Tongue (tissue), 2 donors: ENCODE measurements around the gene KIAA0513. TPM values are rescaled to one million over a fixed set of nuclear protein-coding genes. Genes with fewer than 3 reads are reported as not detected.

Experiments used
- DNase-seq: peaks from one replicate; pipeline ENCODE4 v3.0.0-alpha.2; 2015
- total RNA-seq: library from RNA; depleted of rRNA; stranded (reverse); fragments of >200 nt; gene quantifications from one replicate; pipeline ENCODE4 v1.2.3, GENCODE V29; 2014

KIAA0513 gene
- total RNA-seq, 1 donor from 2014 or later, result 6.8 TPM

DNA sequence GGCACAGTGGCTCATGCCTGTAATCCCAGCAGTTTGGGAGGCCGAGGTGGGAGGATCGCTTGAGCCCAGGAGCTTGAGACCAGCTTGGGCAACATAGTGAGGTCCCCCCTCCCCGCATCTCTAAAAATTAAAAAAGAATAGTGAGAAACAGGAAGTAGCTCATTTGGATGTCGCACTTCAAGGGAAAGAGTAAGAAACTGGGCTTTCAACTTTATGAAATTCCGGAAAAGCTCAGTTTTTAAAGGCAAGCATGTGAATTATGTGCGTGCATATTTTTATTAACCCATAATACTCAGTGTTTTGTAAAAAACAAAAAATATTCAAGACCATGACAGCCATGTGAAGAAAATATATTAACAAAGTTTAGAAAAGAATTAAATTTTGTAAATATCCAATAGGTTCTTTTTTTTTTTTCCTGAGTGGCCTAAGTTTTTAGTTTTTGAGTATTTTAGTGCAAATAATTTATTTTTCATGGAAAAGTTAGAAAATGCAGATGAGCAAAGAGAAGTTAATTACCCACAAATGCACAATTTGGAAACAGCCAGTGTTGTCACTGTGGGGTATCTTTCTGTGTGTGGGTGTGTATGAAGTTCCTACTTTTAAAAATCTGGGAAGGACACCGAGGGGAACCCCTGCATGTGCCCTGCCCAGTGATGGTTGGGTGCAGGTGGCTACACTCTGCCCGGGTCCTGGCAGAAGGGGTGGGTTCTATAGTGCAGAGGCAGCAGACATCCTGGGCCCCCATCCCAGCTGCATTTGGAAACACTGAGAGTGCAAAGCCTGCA, 44.7 kb downstream of the KIAA0513 start:
- DNase-seq, result no peak

DNA sequence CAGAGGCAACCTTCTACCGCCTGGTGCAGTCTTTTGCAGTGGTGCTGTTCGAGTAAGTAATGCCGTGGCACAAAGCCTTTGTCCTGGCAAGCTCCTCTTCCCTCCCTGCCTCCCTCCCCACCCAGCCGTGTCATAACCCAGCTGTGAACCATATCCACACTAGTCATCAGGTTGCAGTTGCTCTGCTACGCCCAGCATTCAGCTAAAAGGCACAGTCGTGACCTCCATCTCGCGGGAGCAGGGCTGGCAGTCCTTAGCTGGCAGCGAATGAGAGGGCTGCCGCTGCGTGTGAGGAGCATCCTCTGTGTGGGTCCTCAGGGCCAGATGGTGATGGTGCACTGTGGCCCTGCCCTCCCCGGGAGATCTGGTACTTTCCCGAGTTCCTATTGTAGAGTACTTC, 45.4 kb downstream of the KIAA0513 start:
- peak; percentile 91 for DNase-seq

DNA sequence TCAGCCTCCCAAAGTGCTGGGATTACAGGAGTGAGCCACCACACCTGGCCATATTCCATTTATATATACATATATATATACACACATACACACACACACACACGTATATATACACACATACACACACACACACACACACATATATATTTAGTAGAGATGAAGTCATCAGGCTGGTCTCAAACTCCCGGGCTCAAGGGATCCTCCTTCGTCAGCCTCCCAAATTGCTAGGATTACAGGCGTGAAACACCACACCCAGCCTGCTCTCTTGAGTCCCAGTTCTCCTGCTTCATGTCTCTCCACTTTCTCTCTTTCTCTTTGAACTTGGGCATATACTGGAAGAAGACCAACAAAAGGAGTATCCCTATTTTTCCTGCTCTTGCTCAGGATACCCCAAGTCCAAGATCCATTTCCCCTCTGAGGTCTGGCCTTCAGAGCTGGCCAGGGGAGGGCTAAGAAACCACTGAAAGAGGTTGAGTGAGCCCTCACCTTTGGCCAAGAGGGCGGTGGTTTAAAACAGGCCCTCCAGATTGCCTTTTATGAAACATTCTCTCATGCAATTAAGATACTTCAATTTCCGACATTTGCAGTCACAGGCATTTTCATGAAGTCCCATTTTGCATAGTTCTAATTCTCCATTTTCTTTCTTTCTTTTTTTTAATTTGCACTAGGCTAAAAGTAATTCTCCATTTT, 46.8 kb downstream of the KIAA0513 start:
- no peak for DNase-seq

DNA sequence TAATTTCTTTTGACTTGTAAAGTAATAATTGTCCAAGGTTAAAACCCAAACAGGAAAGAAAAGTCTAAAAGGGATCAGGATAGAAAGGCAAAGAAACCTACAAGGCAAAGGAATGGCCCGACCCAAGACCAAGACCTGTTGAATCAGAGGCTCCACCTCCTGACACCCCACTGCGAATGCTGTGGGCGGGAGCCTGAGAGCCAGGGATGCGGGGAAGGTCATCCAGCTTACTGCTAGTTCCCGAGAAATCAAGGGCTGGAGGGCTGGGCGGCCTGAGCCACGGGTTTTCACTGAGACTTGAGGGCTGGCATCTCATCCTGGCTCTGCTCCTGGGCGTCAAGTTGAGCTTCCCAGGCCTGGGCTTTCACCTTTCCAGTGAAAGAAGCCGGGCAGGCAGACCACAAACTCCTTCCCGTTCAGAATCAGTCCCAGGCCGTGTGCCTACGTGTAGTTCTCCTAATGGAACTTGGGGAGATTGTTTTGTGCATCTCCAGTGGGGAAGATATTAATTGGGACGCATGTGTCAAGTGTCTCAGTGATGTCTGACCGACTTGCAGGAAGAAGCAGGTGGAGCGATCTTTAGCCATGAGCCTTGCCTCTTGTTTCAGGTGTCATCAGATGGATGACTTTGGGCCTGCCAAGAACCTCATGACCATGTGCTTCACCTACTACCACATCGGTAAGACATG, 47.8 kb downstream of the KIAA0513 start:
- DNase-seq, result no peak

DNA sequence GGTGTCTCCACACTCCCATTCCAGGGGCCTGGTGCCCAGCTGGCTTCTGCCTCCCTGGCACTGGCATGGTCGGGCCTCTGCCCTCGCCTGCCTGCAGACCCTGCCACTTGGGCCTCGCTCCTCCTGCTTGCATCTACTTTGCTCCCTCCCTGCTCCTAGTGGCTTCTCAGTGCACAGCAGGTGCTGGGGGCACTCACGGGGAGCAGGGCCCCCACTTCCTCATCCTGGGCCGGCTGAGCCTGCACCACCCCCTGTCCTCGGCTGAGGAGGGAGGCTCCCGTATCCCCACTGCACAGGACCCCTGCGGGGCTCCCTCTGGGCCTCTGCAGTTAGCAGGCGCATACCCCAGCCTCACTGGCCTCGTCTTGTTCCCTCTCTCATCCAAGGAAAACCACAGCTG, 49.4 kb downstream of the KIAA0513 start:
- DNase-seq, result no peak

DNA sequence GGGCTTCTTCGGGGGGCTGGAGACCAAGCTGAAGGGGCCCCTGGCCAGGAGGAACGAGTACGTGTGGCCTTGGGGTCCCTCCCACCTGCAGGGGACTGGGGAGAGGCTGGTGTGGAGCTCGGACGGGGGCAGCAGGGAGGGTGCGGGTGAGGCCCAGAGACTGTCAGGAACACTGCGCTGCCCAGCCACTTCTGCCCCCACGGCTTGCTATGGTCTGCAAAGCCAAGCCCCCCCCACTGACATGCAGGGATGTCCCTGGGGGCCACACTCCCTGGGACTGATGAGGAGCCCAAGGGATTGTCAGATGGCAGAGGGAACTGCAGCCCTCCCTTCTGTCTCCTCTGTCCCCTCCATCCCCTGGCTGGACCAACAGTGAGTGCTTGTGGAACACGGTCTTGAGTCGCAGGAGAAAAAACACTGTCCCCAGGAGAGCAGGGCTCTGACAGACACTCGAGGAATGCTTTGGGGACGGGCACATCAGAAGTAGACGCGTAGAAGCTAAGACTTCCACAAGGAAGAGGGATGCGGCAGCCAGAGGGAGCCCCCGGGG, 50.1 kb downstream of the KIAA0513 start:
- no peak for DNase-seq

DNA sequence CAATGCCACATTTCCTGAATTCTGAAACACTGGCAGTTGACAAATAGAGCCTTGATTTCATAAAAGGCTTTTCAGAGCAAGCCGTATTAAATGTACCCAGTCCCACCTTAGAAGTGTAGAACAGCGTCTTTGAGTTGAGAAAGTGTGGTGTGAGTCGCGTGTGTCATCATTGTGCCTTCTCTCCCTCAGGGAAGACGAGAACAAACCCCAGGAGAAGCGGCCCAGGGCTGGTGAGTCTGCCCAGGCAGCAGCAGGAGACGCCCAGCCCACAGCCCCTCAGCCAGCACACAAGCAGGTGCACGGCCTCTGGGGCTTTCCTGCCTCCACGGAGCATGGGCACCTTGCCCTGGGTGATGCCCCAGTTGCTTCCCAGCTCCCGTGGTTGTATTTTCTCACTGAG, 50.6 kb downstream of the KIAA0513 start:
- no peak for DNase-seq

DNA sequence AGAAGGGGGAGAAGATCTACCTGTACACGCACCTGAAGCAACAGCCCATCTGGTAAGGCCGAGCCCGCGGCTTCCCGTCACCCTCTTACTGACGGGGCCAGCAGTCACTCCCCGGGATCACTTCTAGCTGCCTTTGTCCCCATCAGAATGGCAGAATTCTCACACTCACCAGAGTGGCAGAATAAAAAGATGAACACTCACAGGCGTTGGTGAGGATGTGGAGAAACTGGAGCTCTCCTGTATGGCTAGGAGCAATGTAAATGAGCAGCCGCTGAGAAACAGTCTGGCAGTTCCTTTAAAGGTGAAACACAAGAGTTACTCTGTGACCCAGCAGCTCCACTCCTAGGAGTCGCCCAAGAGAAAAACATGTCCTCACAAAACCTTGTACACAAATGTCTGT, 51.4 kb downstream of the KIAA0513 start:
- no peak for DNase-seq

DNA sequence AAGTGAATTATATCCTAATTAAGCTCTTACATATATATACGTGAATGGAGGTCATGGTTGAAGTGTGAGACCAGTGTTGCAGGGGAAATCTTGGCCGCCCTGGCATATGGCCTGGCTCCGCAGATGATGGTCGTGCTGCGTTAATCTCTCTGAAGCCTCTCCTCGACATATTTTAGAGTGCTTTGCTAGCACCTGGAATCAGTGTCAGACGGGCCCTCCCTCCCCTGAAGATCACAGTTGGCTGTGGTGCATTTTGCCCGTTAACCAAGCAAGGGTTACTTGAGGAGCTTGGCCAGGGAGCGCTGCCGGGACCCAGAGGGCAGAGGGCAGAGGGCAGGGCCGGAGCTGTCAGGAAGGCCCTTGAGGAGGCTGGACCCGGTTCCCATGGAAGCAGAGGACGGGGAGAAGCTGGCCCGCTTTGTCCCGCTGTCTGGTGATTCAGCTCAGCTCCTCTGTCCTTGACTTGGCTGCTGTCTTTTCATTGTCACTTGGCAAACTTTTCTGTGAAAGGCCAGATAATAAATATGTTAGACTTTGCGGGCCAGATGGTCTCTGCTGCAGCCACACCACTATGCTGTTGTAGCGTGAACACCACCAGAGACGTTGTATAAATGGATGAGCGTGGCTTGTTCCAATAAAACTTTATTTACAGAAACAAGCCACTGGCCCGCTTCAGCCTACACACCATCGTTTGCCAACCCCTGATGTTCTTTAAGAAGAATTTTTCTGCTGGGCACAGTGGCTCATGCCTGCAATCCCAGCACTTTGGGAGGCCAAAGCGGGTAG, 52.4 kb downstream of the KIAA0513 start:
- no peak for DNase-seq

DNA sequence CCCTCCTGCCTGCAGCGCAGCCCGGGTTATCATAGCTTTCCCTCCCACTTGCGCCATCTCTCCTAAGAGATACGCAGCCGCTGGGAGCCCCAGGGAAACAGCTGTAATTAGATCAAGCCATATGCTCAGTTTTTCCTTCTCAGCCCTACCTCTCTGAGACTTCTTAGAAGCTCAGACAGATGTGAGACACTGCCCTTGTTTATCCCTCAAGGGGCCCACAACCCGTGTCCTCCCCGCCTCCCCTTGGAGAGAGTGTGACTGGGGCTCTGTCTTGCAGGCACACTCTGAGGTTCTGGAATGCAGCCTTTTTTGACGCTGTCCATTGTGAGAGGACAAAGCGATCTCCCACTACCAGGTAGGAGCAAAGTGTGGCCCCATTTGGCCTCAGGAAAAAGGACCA, 53.4 kb downstream of the KIAA0513 start:
- no peak for DNase-seq

DNA sequence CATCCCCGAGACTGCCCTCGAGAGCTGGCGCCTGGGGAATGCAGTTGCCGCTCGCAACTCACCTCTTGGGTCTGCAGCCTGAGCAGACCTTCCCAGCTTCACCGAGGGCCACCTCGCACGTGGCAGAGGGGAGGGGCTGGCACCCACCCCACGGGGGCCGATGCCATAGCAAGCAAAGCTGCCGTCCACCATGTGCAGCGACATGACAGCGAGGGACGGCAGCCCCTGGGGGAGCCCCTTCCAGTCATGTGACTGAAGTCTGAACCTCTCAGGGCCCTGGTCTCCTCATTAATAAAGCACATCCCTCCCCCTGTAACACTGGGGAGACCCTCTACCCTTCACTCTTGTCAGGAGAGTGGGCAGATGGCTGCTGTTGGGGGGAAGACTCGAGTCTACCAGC, 54.2 kb downstream of the KIAA0513 start:
- DNase-seq, result no peak

DNA sequence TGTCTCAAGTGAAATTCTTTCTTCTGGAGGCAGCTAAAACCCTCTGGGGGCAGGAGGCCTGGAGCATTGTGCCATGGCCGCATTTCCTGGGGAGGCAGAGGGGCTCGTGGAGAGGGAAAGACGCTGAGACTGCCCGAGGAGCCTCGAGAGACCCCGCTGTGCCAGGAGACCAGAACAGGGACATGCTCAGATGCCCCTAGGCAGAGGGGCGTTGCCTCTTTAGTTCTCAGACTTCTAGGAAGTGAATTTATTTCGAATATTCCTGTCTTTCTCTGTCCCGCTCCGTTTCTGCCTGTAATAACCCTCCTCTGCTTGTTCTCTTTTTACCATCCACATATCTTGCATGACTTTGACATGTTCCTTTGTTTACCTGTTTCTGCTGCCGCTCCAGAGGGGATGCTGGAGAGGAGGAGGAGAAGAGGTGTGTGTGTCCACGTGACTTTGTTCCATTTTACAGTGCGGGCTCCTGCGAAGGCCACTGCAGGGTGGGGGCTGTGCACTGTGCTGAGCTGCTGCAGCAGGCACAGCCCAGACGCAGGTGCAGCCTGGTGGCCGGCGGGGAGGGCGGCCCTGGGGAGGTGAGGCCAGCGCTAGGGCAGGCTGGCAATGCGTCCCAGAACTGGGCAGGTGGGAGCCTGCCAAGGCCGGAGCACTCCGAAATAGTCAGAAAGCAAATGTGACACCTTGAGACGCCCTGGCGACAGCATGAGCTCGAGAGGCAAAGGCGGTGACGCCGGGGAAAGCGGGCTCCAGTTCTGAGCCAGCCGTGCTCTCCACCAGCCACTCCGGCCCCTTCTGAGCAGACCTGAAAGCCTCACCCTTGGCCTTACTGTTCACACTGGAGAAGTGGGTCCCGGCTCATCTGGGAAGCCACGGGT, 54.8 kb downstream of the KIAA0513 start:
- no peak for DNase-seq

DNA sequence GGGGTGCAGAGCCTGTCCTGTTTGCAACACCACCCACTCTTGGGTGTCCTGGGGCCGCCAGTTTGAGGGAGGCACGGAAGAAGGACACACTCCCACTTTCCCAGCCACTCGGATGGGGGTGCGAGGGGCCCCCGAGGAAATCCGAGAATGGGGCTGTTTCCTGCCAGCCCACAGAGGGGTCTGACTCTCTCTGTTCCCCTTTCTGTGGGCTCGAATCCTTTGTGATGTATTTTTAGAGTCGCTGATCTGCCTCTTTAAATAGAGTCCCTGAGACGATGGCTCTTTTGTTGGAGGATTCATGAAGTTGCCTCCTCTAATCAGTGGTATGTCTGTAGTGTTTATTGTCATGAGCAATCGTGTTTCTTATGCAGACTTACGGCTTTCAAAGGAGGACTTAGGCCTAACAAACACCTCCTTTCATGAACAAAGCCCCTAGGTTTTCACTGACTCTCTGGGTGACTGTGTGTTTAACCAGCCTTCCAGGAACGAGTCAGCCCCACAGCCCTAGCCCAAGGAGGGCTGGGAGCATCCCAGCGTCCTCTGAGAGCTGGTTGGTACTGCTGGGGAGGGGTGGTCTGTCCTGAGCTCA, 55.5 kb downstream of the KIAA0513 start:
- DNase-seq, result peak; percentile 27

DNA sequence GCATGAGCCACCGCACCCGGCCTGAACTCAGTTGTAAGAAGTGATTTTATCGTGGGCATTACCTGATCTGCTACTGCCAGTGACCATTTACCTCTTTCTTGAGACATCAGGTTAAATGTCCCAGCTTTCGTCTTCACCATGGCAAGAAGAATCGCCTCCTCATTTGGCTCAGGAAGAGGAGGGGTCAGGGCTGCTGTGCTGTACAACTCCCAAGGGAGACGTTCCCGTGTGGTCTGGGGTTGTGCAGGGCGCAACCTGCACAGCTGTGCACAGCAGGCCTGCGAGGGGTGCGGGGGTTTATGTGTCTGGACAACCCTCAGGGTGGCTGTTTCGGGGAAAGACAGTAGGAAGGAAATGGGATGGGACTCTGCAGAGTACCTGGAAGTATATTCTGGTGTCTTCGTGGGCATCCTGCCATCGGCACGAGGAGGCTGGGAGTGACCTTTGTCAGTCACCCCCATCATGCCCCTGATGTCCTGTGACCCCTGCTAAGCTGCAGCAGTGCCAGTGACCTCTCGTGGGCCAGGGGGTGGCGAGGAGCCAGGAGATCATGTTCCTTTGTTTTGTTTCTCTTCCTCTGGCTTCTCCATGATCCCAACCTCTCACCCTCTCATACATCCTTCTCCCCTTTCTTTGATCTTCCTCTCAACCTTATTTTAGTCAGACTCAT, 57.4 kb downstream of the KIAA0513 start:
- DNase-seq, result no peak

DNA sequence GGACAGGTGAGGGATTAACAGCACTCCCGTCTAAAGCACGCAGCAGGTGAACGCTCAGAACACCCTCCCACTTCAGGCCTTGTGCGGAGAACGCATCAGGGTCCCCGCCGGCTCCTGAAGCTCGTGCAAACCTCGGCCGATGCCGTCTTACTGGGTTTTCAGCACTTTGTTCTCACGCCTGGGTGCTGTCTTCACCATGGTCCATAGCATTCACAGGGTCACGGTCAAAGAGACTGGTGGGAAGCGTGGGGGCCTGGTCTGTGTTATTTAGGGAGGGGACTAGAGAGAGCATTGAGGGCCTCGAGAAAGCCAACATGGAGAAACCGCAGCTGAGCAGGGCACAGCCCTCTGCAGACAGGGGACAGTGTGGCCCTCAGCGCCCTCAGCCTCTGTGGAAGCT, 58.1 kb downstream of the KIAA0513 start:
- no peak for DNase-seq

DNA sequence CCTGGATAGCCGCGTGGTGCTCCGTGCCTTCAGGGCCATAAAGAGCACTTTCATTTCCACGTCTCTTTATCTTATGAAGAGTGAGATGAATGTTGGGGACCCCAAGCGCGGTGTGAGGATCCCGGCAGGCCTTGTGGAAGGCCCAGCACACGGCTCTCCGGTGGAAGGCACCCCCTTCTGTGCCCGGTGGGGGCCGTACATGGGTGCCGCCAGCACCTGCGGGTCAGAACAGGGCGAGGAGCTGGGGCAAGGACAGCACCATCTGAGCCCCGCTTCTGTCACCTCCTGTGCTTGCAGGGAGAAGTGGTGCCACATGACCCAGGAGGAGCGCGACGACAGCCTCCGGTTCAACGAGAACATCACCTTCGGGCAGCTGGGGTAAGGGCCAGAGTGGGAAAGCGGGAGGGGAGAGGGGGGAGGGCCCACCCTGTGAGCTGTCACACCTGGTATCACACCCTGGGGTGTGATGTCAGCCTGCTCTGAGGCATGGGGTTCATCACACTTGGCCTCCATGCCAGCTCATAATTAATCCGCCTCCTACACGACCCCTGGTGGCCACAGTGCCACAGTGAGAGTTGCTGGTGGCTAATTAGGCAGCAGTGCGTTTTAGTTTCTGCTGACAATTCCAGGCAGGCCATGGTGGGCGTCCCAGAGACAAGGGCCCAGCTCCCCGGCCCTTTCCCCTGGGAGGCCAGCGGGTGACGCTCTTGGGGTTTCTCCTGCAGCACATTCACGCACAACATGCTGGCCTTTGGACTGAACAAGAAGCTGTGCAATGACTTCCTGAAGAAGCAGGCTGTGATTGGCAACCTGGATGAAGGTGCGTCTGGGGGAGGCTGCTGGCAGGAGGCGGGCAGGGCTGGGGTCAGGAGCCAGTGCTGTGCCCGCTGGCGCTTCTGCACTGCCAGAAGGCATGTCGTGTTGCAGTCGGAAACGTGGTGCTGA, 59.0 kb downstream of the KIAA0513 start:
- DNase-seq, result peak; percentile 78

DNA sequence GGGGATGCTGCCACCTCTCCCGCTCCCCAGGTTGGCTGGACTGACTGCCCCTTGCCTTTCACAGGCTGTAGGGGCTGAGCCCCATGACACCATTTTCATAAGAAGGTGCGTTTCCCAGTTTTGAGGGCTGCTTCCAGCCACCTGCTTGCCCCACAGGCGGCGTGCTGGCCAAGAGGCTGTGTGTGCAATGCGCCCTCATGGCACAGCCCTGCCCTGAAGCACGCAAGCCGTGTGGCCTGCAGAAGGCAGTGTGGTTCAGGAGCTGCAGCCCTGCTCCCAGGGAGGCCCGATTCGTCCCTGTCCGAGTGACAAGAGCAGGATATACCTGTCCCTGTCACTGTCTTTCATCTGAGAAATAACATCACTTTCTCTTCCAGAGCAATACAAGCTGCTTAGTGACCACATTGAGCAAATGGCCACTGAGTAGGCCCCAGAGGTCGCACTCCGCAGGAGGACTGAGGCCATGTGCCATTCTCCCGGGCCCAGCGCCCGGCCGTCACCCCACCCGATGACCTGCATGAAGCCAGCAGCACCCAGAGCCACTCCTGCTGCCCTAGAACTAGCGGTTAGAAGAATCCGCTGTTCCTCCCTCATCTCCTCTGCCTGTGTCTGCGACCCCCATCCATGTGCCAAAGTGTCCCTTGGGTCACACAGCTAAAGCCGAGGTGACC, 60.4 kb downstream of the KIAA0513 start:
- no peak for DNase-seq

DNA sequence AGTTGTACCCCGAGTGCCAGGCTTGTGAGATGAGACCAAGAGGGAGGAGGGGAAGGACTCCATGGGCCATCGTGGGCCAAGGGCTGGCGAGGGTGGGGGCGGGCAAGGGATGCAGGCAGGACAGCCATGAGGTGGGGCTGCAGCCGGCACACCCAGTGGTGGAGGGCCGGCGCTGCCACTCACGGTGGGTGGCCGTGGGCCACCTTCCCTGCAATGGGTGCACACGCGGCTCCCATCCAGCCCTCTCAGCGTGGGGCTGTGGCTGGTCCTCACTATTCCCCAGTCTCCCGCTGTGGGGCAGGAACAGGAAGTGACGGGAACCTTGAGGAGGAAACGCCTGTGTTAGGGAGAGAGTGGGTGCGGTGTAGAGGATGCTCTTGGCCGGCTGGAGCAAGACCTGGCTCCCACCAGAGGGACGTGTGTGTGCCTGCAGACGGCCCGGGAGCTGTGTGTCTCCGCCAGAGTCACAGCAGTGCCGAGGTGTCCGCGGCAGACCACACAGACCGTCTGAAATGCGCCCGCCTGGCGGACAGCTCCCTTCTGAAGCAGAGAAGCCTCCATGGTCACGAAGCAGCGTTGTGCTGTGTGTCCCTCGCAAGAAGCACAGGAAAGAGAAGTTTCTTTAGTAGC, 61.1 kb downstream of the KIAA0513 start:
- DNase-seq, result no peak
